ENCODE measurements around the gene RNASE2.
"Not testable (repeated sequence)": the region's sequence is repeated elsewhere in the genome, so short reads cannot be mapped to it uniquely, and the experiment has no call there.

Gene RNASE2

GRCh38 chr14:20980906-20981305 lies 25.6 kb downstream of the RNASE2 start:
- DNase-seq (ENCODE audit: low spot score) (no peak), FAIRE-seq (no peak)

- DNase-seq (ENCODE audit: low spot score) (no peak), FAIRE-seq (peak; percentile 73)
These were observed 27.5 kb downstream of the RNASE2 start for GRCh38 chr14:20982646-20983369.

- DNase-seq (ENCODE audit: low spot score); FAIRE-seq: not testable (repeated sequence)
These were observed 30.4 kb downstream of the RNASE2 start for GRCh38 chr14:20985650-20986049.

GRCh38 chr14:20986811-20987210 lies 31.5 kb downstream of the RNASE2 start:
- DNase-seq (ENCODE audit: low spot score) (peak; percentile 95), FAIRE-seq (peak; percentile 83)

GRCh38 chr14:20988717-20989470 lies 33.6 kb downstream of the RNASE2 start:
- peak; percentile 27 for FAIRE-seq
- no peak for DNase-seq (ENCODE audit: low spot score)

GRCh38 chr14:20989471-20989786 lies 34.1 kb downstream of the RNASE2 start:
- FAIRE-seq, result no peak
- no peak for DNase-seq (ENCODE audit: low spot score)

- DNase-seq (ENCODE audit: low spot score), result peak; percentile 99
- FAIRE-seq, result peak; percentile 97
These were observed 34.7 kb downstream of the RNASE2 start, which contains the start of gene METTL17 for GRCh38 chr14:20989787-20990600. Gene METTL17 (plus strand): TSS chr14:20989980. CDS start chr14:20990003, 23 bp downstream.

- FAIRE-seq (peak; percentile 85), DNase-seq (ENCODE audit: low spot score) (no peak)
These were observed 41.2 kb downstream of the RNASE2 start for GRCh38 chr14:20996521-20996920.

- DNase-seq (ENCODE audit: low spot score) (no peak), FAIRE-seq (no peak)
These were observed 41.8 kb downstream of the RNASE2 start for GRCh38 chr14:20997115-20997514.

- peak; percentile 84 for FAIRE-seq
- DNase-seq (ENCODE audit: low spot score), result no peak
These were observed 42.3 kb downstream of the RNASE2 start for GRCh38 chr14:20997564-20997963.

- peak; percentile 83 for FAIRE-seq
- no peak for DNase-seq (ENCODE audit: low spot score)
These were observed 42.9 kb downstream of the RNASE2 start for GRCh38 chr14:20998139-20998538.

GRCh38 chr14:20998674-20999366 lies 43.5 kb downstream of the RNASE2 start, which contains the start of gene SLC39A2:
Gene SLC39A2 (plus strand): TSS chr14:20999293. CDS start chr14:20999447, 154 bp downstream.
- peak; percentile 96 for FAIRE-seq
- DNase-seq (ENCODE audit: low spot score), result no peak

- peak; percentile 87 for FAIRE-seq
- no peak for DNase-seq (ENCODE audit: low spot score)
These were observed 44.3 kb downstream of the RNASE2 start for GRCh38 chr14:20999591-20999990.

GRCh38 chr14:21001218-21001617 lies 45.9 kb downstream of the RNASE2 start:
- FAIRE-seq (no peak), DNase-seq (ENCODE audit: low spot score) (no peak)

GRCh38 chr14:21003788-21004346 lies 48.6 kb downstream of the RNASE2 start:
- DNase-seq (ENCODE audit: low spot score) (no peak), FAIRE-seq (peak; percentile 58)

Measured in urothelium cell line (cell line).